GM12891 (cell line): ENCODE results near the gene RFX2.

Experiments used
- POLR2A ChIP-seq: IDR thresholded peaks from 2 replicates; pipeline ENCODE4 v1.6.1; 2011; ENCODE audit warnings: low read depth, low read length, control low read depth
- POLR2AphosphoS5 ChIP-seq: IDR thresholded peaks from 2 replicates; pipeline ENCODE4 v1.6.1; 2011; ENCODE audit warnings: low read depth, low read length, control low read depth
- SPI1 ChIP-seq: IDR thresholded peaks from 2 replicates; pipeline ENCODE4 v1.6.1; 2011; ENCODE audit warnings: low read depth, low read length, control low read depth
- TAF1 ChIP-seq: IDR thresholded peaks from 2 replicates; pipeline ENCODE4 v1.6.1; 2011; ENCODE audit warnings: low read depth, low read length, control low read depth

- TF ChIP-seq TAF1 (no peak), POLR2A (no peak), SPI1 (no peak), POLR2AphosphoS5 (no peak)
Measured at GRCh38 chr19:5999693-6000092, 110.6 kb downstream of the RFX2 start.
